HepG2 (cell line): Measurements from ENCODE around the gene OPN3. TPM values are rescaled to one million over a fixed set of nuclear protein-coding genes. Genes with fewer than 3 reads are reported as not detected.

ENCODE experiments used
- HIC2 ChIP-seq: sonication (generic); formaldehyde crosslinking; IDR thresholded peaks from 2 replicates; pipeline ENCODE4 v1.9.0; 2022; ENCODE audit warnings: low read depth, missing genetic modification reagents
- PTBP1 ChIP-seq: fragments of 200-400 bp; formaldehyde crosslinking; IDR thresholded peaks from 2 replicates; pipeline ENCODE4 v1.6.1; 2018; ENCODE audit warnings: low read length, low read depth; ENCODE audit not compliant: poor library complexity, severe bottlenecking
- SALL1 ChIP-seq: sonication (generic); formaldehyde crosslinking; IDR thresholded peaks from 2 replicates; pipeline ENCODE4 v1.8.0; 2022; ENCODE audit warnings: mild to moderate bottlenecking, missing genetic modification reagents
- SATB2 ChIP-seq: sonication (generic); formaldehyde crosslinking; IDR thresholded peaks from 2 replicates; pipeline ENCODE4 v1.5.0; 2020; ENCODE audit warnings: missing genetic modification reagents
- SMAD9 ChIP-seq: sonication (generic); formaldehyde crosslinking; IDR thresholded peaks from 2 replicates; pipeline ENCODE4 v1.5.1; 2020; ENCODE audit warnings: mild to moderate bottlenecking, missing genetic modification reagents
- SOX5 ChIP-seq: IDR thresholded peaks from 2 replicates; pipeline ENCODE4 v1.6.1; 2016; ENCODE audit warnings: borderline replicate concordance
- TBX2 ChIP-seq: sonication (generic); formaldehyde crosslinking; IDR thresholded peaks from 2 replicates; pipeline ENCODE4 v1.5.0; 2020; ENCODE audit warnings: missing genetic modification reagents, mild to moderate bottlenecking, borderline replicate concordance
- ZBTB2 ChIP-seq: sonication (generic); formaldehyde crosslinking; IDR thresholded peaks from 2 replicates; pipeline ENCODE4 v1.8.0; 2022; ENCODE audit warnings: low read depth, missing genetic modification reagents
- ZBTB4 ChIP-seq: sonication (generic); formaldehyde crosslinking; IDR thresholded peaks from 2 replicates; pipeline ENCODE4 v1.4.0; 2020; ENCODE audit warnings: missing genetic modification reagents, mild to moderate bottlenecking, borderline replicate concordance
- ZFP41 ChIP-seq: sonication (generic); formaldehyde crosslinking; IDR thresholded peaks from 2 replicates; pipeline ENCODE4 v1.4.0; 2020; ENCODE audit warnings: mild to moderate bottlenecking, missing genetic modification reagents, borderline replicate concordance
- polyA plus RNA-seq, 8 experiments: library from polyadenylated mRNA; depleted of rRNA in 3 of 8; stranded (reverse) in 7 of 8; unstranded in 1 of 8; fragments of >200 nt; fragmentation: Illumina TruSeq in 4 of 8; extraction: Trizol in 4 of 8; gene quantifications; 2 replicates each; pipeline versions ENCODE4 v1.2.1 to v1.2.3, GENCODE V29; 2011 to 2016; ENCODE audit warnings: low read depth in 4 of 8, missing spikeins in 1 of 8, mixed read lengths in 1 of 8; ENCODE audit not compliant: insufficient read depth in 1 of 8
- total RNA-seq, 5 experiments: library from RNA; depleted of rRNA; stranded (reverse); fragments of >200 nt; fragmentation: Illumina TruSeq; extraction: Trizol; gene quantifications; 2 replicates each; pipeline ENCODE4 v1.2.3, GENCODE V29; 2016; ENCODE audit warnings: low read depth in 1 of 5
- TF ChIP-seq, protein P1 (sequence below): IDR thresholded peaks from 2 replicates; pipeline ENCODE4 v1.6.1; 2016; ENCODE audit warnings: low read depth
- TF ChIP-seq, protein P2 (sequence below): sonication (generic); formaldehyde crosslinking; IDR thresholded peaks from 2 replicates; pipeline ENCODE4 v1.4.0; 2020; ENCODE audit warnings: mild to moderate bottlenecking, missing genetic modification reagents
- TF ChIP-seq, protein P3 (sequence below): sonication (generic); formaldehyde crosslinking; IDR thresholded peaks from 2 replicates; pipeline ENCODE4 v1.4.0; 2020; ENCODE audit warnings: missing genetic modification reagents

Gene OPN3
- total and polyA plus RNA-seq, 2 of the 13 experiments (the other 11 are each of a cell fraction or from before 2014, with no cell fraction given): 17.4 to 23.0 TPM

DNA sequence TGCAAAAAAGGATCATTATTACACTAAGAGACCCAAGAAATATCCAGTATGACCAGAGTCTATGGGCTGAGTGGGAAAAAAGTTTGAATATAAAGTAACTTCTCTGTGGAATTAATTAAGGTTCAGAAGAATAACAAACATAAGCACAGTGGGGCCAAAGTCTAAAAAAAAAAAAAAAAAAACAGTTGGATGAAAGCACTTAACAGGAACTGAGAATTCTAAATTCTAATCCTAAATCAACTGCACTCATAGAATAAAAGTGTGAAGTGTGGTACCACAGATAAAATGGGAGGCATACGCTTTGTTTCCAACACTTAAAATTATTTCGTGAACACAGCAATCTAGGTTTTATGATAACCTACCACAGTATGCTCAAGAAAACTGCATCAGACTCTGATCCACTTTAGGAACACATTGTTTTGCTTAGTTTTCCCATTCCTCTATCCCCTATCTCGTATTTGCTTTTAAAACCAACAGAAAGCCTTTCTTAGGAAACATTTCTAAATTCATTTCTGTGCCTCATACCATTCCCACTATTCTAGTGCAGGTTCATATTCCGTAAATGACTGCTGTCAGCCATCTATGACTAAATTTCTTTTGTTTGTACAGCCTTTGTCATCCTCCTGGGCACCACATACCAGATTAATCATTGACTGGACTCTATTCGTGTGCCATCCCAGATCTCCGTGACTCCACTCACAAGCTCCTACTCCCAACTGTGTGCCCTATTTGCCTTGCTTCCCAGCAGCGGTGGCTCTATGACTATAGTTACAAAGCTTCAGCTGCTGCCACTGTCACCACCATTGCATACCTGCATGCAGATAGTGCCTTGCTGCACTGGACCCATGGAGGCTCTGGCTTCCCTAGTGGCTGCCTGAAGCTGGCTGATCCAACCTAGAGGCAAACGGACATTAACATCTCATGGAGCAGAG is 24.9 kb downstream of the OPN3 start (continued):
- TF ChIP-seq PTBP1: no peak
- no peak for TF ChIP-seq ZBTB2
- no peak for TF ChIP-seq ZBTB4
- TF ChIP-seq SMAD9: no peak
- TF ChIP-seq SALL1 (CRISPR knock-in tag): peak; percentile 57
- TF ChIP-seq, protein P1, sequence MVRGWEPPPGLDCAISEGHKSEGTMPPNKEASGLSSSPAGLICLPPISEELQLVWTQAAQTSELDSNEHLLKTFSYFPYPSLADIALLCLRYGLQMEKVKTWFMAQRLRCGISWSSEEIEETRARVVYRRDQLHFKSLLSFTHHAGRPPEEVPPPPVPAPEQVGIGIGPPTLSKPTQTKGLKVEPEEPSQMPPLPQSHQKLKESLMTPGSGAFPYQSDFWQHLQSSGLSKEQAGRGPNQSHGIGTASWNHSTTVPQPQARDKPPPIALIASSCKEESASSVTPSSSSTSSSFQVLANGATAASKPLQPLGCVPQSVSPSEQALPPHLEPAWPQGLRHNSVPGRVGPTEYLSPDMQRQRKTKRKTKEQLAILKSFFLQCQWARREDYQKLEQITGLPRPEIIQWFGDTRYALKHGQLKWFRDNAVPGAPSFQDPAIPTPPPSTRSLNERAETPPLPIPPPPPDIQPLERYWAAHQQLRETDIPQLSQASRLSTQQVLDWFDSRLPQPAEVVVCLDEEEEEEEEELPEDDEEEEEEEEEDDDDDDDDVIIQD (CRISPR knock-in tag): peak; percentile 14; the same call in 1 of the 2 replicates
- TF ChIP-seq, protein P2, sequence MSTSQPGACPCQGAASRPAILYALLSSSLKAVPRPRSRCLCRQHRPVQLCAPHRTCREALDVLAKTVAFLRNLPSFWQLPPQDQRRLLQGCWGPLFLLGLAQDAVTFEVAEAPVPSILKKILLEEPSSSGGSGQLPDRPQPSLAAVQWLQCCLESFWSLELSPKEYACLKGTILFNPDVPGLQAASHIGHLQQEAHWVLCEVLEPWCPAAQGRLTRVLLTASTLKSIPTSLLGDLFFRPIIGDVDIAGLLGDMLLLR (CRISPR knock-in tag): 0 out of 2 replicates have a peak, but pooled peaks have one; percentile 17
- TF ChIP-seq, protein P3, sequence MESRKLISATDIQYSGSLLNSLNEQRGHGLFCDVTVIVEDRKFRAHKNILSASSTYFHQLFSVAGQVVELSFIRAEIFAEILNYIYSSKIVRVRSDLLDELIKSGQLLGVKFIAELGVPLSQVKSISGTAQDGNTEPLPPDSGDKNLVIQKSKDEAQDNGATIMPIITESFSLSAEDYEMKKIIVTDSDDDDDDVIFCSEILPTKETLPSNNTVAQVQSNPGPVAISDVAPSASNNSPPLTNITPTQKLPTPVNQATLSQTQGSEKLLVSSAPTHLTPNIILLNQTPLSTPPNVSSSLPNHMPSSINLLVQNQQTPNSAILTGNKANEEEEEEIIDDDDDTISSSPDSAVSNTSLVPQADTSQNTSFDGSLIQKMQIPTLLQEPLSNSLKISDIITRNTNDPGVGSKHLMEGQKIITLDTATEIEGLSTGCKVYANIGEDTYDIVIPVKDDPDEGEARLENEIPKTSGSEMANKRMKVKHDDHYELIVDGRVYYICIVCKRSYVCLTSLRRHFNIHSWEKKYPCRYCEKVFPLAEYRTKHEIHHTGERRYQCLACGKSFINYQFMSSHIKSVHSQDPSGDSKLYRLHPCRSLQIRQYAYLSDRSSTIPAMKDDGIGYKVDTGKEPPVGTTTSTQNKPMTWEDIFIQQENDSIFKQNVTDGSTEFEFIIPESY (CRISPR knock-in tag): no peak
- peak; percentile 80; the same call in 1 of the 2 replicates for TF ChIP-seq HIC2 (CRISPR knock-in tag)
- TF ChIP-seq TBX2 (CRISPR knock-in tag): no peak
- peak; percentile 90 for TF ChIP-seq SOX5 (CRISPR knock-in tag)
- TF ChIP-seq ZFP41: no peak
- no peak for TF ChIP-seq SATB2 (CRISPR knock-in tag)
